Activated CD8-positive, alpha-beta T cell treated with anti-CD3 and anti-CD28 coated beads for 36 hours (primary cell): ENCODE measurements around the gene SPATA32. TPM values are rescaled to one million over a fixed set of nuclear protein-coding genes. Genes with fewer than 3 reads are reported as not detected.
"Not testable (repeated sequence)": the region's sequence is repeated elsewhere in the genome, so short reads cannot be mapped to it uniquely, and the experiment has no call there.

Experiments
- ATAC-seq: fragments of 200-7000 bp; cut with Tn5 transposase; one replicate; pipeline ENCODE4 v1.10.0; 2021; ENCODE audit warnings: mild to moderate bottlenecking, moderate library complexity
- CTCF ChIA-PET: fragments of 350-600 bp; sonication (Branson Sonifier 250); formaldehyde crosslinking; loops from one replicate; lab custom pipeline; 2021; ENCODE audit warnings: antibody characterized with exemption; lab: Charles Lee
- POLR2A ChIA-PET: fragments of 350-600 bp; sonication (Branson Sonifier 250); formaldehyde crosslinking; loops from one replicate; lab custom pipeline; 2021; ENCODE audit warnings: antibody characterized with exemption; lab: Charles Lee
- DNase-seq: peaks from one replicate; pipeline ENCODE4 v3.0.0-alpha.2; 2020
- H3K27ac Mint-ChIP-seq: one replicate; pipeline ENCODE4 v1.8.0; 2021; ENCODE audit warnings: mild to moderate bottlenecking, mixed read lengths
- H3K27me3 Mint-ChIP-seq: one replicate; pipeline ENCODE4 v1.8.0; 2021; ENCODE audit warnings: mixed read lengths
- H3K36me3 Mint-ChIP-seq: one replicate; pipeline ENCODE4 v1.8.0; 2021; ENCODE audit warnings: low read depth, mixed read lengths
- H3K4me1 Mint-ChIP-seq: one replicate; pipeline ENCODE4 v1.8.0; 2021; ENCODE audit warnings: low read depth, mixed read lengths
- H3K4me3 Mint-ChIP-seq: one replicate; pipeline ENCODE4 v1.8.0; 2021; ENCODE audit warnings: mild to moderate bottlenecking, moderate library complexity, mixed read lengths
- H3K9me3 Mint-ChIP-seq: one replicate; pipeline ENCODE4 v1.8.0; 2021; ENCODE audit warnings: mixed read lengths
- intact Hi-C: fragments of 100-400 bp; cut with micrococcal nuclease; formaldehyde crosslinking; loops from one replicate; pipeline ENCODE4 v1.10.0; 2022
- total RNA-seq, 2 experiments: library from RNA; stranded (reverse); gene quantifications; one replicate each; pipeline ENCODE4 v1.2.3, GENCODE V29; 2021
- TF ChIP-seq, protein P1 (sequence below): fragments of 200-600 bp; IDR thresholded peaks from one replicate; pipeline ENCODE4 v1.8.0; 2022; ENCODE audit warnings: antibody characterized with exemption, mild to moderate bottlenecking

SPATA32 gene
- total RNA-seq, 2 experiments from 2014 or later, result 0.27 to 0.63 TPM

DNA sequence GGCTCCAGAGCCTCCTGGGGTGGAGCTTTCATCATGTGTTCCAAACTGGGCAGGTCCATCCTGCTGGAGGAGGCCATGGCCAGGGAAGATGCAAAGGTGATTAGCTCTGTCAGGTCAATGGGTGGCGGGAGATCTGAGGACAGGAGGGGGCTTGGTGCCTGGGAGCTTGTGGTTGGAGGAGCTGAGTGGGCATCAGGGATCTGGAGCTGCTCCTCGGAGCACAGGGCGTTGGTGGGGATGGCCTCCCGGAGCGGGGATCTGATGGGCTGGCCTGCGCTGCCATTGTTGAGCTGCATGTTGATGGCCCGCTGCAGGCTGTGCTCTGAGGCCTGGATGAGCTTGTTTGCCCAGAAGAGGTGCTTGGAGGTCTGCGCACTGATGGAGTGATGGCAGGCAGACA, 6.5 kb downstream of the SPATA32 start:
- ATAC-seq (no peak), DNase-seq (no peak)
- intact Hi-C loops, result no loop called here
- H3K27me3 Mint-ChIP-seq, result no peaks in the 10 kb centered on the region
- ChIA-PET POLR2A (interaction anchor here (0.7 to 6.1 kb wide), 5 partner anchors 8 to 107 kb away, joined by 3 to 45 read pairs (median 6); partner anchors contain the start of gene HEXIM1), CTCF (interaction anchor here (0.7 to 5.5 kb wide), 12 partner anchors 11 to 173 kb away, joined by 3 to 25 read pairs (median 6); partner anchors contain the start of genes ACBD4 and FMNL1)
- peaks cover 20% of the 10 kb centered on the region for H3K36me3 Mint-ChIP-seq
- H3K4me3 Mint-ChIP-seq, result no peak overlapping the region
- peak overlapping the region; percentile 9 for H3K27ac Mint-ChIP-seq
- H3K9me3 Mint-ChIP-seq, result no peaks in the 10 kb centered on the region
- peaks cover 61% of the 10 kb centered on the region for H3K4me1 Mint-ChIP-seq
- TF ChIP-seq, protein P1, sequence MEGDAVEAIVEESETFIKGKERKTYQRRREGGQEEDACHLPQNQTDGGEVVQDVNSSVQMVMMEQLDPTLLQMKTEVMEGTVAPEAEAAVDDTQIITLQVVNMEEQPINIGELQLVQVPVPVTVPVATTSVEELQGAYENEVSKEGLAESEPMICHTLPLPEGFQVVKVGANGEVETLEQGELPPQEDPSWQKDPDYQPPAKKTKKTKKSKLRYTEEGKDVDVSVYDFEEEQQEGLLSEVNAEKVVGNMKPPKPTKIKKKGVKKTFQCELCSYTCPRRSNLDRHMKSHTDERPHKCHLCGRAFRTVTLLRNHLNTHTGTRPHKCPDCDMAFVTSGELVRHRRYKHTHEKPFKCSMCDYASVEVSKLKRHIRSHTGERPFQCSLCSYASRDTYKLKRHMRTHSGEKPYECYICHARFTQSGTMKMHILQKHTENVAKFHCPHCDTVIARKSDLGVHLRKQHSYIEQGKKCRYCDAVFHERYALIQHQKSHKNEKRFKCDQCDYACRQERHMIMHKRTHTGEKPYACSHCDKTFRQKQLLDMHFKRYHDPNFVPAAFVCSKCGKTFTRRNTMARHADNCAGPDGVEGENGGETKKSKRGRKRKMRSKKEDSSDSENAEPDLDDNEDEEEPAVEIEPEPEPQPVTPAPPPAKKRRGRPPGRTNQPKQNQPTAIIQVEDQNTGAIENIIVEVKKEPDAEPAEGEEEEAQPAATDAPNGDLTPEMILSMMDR, result no peak

DNA sequence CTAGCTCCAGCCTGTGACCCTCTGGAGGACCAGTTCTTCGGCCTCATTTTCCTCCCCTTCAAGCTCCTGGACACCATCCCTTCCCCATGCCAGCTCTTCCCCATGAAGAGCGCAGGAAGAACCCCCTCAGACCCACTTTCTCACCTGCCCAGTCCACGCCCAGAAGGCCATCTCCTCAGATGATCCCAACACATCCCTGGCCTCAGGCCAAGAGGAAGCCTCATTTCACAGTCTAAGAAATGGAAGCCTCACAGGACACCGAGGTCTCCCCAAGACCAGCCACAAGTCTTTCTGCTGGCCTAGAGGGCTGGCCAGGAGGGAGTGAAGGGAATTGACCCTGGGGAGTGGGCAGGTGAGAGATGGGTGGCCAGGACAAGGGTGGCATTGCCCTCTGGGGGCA, 8.0 kb downstream of the SPATA32 start:
- POLR2A ChIA-PET, result interaction anchor here (0.6 to 1.9 kb wide), 4 partner anchors 21 to 107 kb away, joined by 3 to 6 read pairs (median 4); no protein-coding TSS in a partner anchor
- Mint-ChIP-seq H3K36me3 (peaks cover 33% of the 10 kb centered on the region), H3K4me3 (no peak overlapping the region), H3K27me3 (no peaks in the 10 kb centered on the region), H3K9me3 (no peaks in the 10 kb centered on the region), H3K27ac (peak overlapping the region; percentile 80), H3K4me1 (peaks cover 74% of the 10 kb centered on the region)
- CTCF ChIA-PET, result interaction anchor here (0.8 to 5.5 kb wide), 6 partner anchors 11 to 119 kb away, joined by 3 to 25 read pairs (median 12); partner anchors contain the start of gene ACBD4
- TF ChIP-seq, protein P1, result no peak
- no peak for DNase-seq
- ATAC-seq, result no peak
- intact Hi-C loops, result no loop called here

DNA sequence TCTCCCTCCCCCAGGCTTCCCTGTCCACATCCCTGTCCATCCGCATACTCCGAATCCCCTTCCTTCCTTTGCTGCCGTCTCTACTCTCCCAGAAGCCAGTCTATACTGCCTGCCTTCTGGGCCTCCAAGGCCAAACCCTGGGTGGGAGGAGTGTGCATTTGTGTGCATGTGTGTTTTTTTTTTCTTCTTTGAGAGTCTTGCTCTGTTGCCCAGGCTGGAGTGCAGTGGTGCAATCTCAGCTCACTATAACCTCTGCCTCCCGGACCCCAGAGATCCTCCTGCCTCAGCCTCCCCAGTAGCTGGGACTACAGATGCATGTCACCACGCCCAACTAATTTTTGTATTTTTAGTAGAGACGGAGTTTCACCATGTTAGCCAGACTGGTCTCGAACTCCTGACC, 8.7 kb downstream of the SPATA32 start:
- intact Hi-C loops, H3K27me3 Mint-ChIP-seq, H3K9me3 Mint-ChIP-seq, H3K4me3 Mint-ChIP-seq, DNase-seq, ATAC-seq: not testable (repeated sequence)
- ChIA-PET CTCF (interaction anchor here (1.1 to 5.5 kb wide), 4 partner anchors 24 to 118 kb away, joined by 3 to 25 read pairs (median 14); partner anchors contain the start of gene ACBD4), POLR2A (interaction anchor here (0.6 to 1.9 kb wide), 3 partner anchors 21 to 54 kb away, joined by 3 to 6 read pairs (median 4); no protein-coding TSS in a partner anchor)
- H3K36me3 Mint-ChIP-seq, result peaks cover 38% of the 10 kb centered on the region
- peaks cover 79% of the 10 kb centered on the region for H3K4me1 Mint-ChIP-seq
- H3K27ac Mint-ChIP-seq, result peak overlapping the region; percentile 80

DNA sequence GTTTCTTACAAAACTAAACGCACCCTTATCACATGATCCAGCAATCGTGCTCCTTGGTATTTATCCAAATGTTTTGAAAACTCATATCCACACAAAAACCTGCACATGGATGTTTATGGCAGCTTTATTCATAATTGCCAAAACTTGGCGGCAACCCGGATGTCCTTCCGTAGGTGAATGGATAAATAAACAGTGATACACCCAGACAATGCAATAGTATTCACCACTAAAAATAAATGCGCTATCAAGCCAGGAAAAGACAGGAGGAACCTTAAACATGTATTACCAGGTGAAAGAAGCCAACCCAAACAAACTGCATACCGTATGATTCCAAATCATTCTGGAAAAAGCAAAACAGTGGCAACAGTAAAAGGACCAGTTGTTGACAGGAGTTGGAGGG, 10.0 kb downstream of the SPATA32 start:
- POLR2A ChIA-PET, result interaction anchor here (1.6 to 1.9 kb wide), 2 partner anchors 23 to 25 kb away, joined by 3 to 6 read pairs; no protein-coding TSS in a partner anchor
- H3K27ac Mint-ChIP-seq, result peak overlapping the region; percentile 80

DNA sequence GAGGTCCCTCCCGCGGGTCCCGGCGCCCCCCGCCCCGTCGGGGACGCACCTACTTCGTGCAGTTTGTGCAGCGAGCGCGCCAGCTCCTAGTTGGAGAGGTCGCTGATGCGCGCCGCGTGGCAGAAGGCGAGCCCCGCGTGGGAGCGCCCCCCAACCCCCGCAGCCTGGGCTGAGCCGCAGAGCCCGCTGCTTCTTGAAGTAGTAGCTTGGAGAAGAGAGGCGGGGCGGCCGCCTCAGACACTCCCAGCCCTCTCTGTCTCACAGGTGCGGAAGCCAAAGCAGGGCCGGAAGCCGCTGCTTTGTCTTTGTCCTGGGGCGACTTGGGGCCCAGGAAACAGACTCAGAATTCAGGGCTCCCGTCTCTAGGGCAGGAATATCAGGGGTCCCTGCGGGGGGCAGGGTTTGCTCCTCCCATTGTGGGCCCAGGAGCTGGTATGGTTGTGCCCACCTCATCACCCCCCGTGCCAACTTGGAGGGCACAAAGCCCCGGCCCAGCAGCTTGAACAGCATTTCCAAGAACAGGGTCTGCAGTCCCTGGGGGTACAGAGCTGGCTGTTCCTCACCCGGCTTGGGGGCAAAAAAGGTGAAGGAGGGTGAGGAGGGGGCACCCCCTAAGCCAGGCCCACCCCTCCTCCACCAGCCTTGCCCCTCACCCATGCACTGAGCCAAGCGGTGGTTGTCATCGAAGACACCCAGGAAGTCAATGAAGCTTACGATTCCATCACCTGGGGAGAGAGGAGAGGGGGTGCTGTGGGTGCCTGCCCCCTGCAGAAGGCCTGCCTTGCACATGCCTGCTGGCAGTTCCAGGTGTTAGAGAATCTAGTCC, 13.5 kb downstream of the SPATA32 start:
- TF ChIP-seq, protein P1, result no peak
- intact Hi-C loops, result no loop called here
- Mint-ChIP-seq H3K36me3 (peaks cover 60% of the 10 kb centered on the region), H3K27me3 (no peaks in the 10 kb centered on the region), H3K4me3 (peak overlapping the region; percentile 88), H3K4me1 (peaks cover 65% of the 10 kb centered on the region), H3K9me3 (no peaks in the 10 kb centered on the region), H3K27ac (peak overlapping the region; percentile 95)
- DNase-seq, result peak; percentile 90
- ATAC-seq, result peak; percentile 72
- ChIA-PET CTCF (interaction anchor here (0.6 to 5.3 kb wide), 15 partner anchors 11 to 137 kb away, joined by 3 to 43 read pairs (median 6); partner anchors contain the start of genes ACBD4 and FMNL1), POLR2A (interaction anchor here (0.5 to 23.2 kb wide), 18 partner anchors 9 to 140 kb away, joined by 3 to 399 read pairs (median 4); partner anchors contain the start of genes FMNL1 and HEXIM1)

More for the DNA sequence above, 10.0 kb downstream of the SPATA32 start:
- ATAC-seq, result no peak
- Mint-ChIP-seq H3K4me3 (no peak overlapping the region), H3K4me1 (peaks cover 78% of the 10 kb centered on the region), H3K36me3 (peaks cover 43% of the 10 kb centered on the region), H3K9me3 (no peaks in the 10 kb centered on the region), H3K27me3 (no peaks in the 10 kb centered on the region)
- TF ChIP-seq, protein P1, result no peak
- no peak for DNase-seq
- intact Hi-C loops, result no loop called here
- CTCF ChIA-PET, result interaction anchor here (1.0 to 1.7 kb wide), 3 partner anchors 16 to 133 kb away, joined by 4 to 7 read pairs (median 5); no protein-coding TSS in a partner anchor
